ENCODE measurements around the gene ERRFI1. TPM values are rescaled to one million over a fixed set of nuclear protein-coding genes. Genes with fewer than 3 reads are reported as not detected.

Gene ERRFI1
- polyA plus RNA-seq, 4 donors, result 20.7 to 26.0 (median 23.1) TPM

DNA sequence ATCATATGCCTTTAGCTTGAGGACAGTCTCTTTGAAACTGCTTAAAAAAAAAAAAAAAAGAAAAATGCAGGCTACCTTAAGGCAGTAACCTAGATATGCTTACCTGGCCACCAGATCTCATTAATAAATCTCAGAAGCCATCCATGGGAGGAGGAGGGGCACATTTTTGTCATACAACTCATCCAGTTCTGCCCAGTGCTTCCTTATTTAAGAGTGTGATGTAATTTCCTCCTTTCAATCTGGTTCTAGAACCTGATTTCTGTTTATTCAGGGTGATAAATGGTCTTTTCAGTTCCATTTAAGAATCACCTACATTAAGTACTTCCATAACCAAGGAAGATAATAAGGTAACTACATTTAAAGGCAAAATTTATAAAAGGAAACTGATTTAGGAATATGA is 6.1 kb downstream of the ERRFI1 start:
- no peak for DNase-seq (ENCODE audit: low read depth in 4 of 4, low spot score in 3 of 4)

DNA sequence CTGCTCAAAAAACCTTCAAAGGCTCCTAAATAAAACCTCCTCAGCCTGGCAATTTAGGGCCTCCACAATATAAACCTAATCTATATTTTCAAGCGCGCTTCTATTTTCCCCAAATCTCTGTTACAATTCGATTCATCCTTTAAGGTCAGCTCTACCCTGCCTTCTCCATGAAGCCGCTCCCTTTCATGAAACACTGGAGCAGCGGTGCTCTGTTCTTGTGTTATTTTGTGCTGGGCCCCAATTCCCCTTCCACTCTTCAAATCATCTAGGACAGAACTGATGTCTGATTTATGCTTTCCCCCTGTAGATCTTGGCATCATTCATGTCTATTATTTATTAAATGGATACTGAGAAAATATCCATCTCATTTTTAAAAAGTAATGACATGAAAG is 6.9 kb downstream of the ERRFI1 start:
- no peak for DNase-seq (ENCODE audit: low read depth in 4 of 4, low spot score in 3 of 4)

DNA sequence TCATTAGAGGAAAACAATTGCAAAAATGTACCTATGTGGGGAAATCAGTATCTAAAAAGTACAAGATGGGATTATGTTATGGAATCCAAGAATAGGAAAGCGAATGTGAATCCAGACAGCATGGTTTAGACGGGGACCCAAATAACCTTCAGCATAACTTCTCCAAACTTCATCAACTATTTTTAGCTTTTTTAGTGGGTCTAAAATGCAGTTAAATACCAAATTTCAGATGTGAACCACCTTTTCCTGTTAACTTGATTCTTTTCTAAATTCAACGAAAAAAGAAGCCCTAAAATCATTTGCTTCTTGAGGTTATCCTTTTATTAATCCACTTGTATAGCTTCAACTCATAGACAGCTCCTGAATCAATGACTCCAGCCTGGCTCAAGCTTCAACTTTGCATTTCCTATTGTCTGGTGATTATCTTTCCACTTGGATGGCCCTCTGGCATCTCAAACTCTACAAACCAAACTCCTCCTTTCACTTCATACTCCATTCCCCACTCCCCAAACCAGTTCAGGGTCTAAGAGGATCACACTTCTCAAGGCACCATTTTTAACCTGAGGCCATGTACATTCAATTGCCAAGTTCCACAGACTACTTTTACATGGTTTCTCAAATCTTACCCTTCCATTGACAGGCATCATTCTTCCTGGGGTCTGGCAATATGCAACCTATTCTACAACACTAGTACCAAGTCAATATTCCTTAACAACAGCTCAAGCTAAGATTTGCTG is 7.4 kb downstream of the ERRFI1 start:
- no peak for DNase-seq (ENCODE audit: low read depth in 4 of 4, low spot score in 3 of 4)

DNA sequence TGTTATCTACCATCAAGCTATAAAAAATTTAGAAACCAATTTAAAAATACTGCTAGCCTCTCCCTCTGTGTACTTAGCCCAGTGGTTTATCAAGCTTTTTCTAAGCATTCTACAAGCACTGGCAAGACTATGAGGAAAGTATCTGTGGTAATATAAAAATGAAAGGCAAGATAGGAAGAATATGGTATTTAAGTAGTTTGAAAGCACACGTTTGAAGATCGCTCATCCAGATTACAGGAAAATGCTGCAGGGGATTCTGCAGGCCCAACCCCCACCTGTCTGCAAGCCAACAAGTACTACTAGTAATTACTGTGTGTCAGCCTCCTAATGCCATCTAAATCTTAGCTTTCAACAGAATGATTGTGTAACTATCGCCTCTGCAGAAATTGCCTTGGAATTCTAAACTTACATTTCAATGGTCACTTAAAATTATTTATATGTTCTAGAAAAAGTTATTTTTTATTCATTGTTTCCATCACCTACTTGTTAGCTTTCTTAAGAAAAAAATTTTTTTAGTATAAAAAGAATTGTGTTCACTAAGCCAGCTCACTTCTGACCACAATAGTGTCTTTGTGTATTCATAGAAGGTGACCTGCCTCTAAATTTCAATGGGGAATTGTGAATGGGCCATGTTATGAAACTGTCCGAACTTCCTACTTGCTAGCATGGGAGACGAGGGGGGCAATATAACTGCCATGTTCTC is 8.5 kb downstream of the ERRFI1 start:
- DNase-seq (ENCODE audit: low read depth in 4 of 4, low spot score in 3 of 4), result no peak

- DNase-seq (ENCODE audit: low read depth in 4 of 4, low spot score in 3 of 4), result no peak
Measured at GRCh38 chr1:8016895-8017241, 9.2 kb downstream of the ERRFI1 start.

DNA sequence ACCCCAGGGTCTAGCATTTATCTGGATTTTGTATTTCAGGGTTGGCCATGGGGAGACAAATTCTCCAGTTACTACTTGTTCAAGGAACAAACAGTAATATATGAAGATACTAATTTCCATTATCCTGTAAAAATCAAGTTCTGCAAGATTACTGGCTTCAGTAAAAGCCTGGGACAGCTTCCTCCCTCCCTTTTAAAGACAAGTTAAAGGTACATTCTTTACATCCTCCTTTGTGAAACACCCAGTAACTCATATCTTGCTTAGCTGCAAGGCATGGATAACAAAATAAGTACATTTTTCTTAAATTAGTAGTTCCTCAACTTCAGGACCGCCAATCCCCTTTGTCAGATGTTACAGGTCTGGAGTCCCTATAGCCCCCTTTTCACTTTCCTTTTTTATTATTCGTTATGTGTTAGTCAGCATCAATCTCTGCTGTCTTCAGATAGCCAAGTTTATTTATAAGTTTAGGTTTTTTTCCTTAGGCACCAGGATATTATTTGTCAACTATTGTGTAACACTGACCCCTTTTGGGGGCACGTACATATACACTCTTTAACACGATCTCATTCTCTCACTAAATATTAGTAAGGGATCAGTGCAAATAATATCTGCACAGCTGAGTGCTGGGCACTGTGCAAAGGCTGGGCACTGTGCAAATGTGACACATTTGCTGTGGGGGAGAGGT is 9.8 kb downstream of the ERRFI1 start:
- DNase-seq (ENCODE audit: low read depth in 4 of 4, low spot score in 3 of 4), result no peak

DNA sequence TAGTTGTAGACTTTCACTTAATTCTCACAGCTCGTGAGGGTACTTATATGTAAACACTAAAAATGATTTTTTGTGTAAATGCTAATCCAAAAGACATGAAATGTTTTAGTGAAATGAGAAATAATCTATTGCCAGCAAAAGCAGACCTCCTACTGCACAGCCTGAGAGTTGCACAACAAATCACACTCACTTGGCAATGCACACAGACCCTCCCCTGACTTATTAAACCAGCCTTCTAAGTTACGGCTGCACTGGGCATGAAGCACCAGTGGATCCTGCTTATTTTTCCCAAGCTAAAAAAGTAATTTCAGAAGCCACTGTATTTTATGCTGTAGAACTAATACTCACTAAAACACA is 10.3 kb downstream of the ERRFI1 start:
- no peak for DNase-seq (ENCODE audit: low read depth in 4 of 4, low spot score in 3 of 4)

- DNase-seq (ENCODE audit: low read depth in 4 of 4, low spot score in 3 of 4), result peak in 1 of 4 donors; percentile 72
Measured at GRCh38 chr1:8015036-8015808, 10.9 kb downstream of the ERRFI1 start.

GRCh38 chr1:8014381-8014988 is 11.6 kb downstream of the ERRFI1 start:
- DNase-seq (ENCODE audit: low read depth in 4 of 4, low spot score in 3 of 4), result no peak

- DNase-seq (ENCODE audit: low read depth in 4 of 4, low spot score in 3 of 4), result no peak
Measured at GRCh38 chr1:8013800-8014199, 12.3 kb downstream of the ERRFI1 start.

- DNase-seq (ENCODE audit: low read depth in 4 of 4, low spot score in 3 of 4), result no peak
Measured at GRCh38 chr1:8013399-8013798, 12.7 kb downstream of the ERRFI1 start.

DNA sequence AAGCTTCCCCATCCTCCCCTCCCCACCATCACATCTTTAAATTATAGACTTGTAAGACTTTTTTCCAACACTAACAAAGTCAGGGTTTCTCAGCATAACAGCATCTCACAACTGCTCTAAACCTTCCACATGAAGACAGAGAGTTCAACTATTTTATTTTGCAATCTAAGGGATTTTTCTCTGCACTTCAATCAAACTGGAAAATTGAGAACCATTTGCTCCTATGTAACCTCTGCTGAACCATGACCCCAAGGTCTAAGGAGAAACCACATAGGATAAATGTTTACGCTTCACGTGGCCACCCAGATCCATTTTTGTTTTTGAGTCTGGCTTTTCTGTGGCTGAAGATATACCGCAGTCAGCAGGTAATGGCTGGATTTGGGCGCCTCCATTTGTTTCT is 13.2 kb downstream of the ERRFI1 start:
- DNase-seq (ENCODE audit: low read depth in 4 of 4, low spot score in 3 of 4), result no peak

GRCh38 chr1:8011923-8012858 is 13.9 kb downstream of the ERRFI1 start:
- no peak for DNase-seq (ENCODE audit: low read depth in 4 of 4, low spot score in 3 of 4)

- DNase-seq (ENCODE audit: low read depth in 4 of 4, low spot score in 3 of 4), result no peak
Measured at GRCh38 chr1:8011016-8011415, 15.1 kb downstream of the ERRFI1 start.

GRCh38 chr1:8010080-8010664 is 15.9 kb downstream of the ERRFI1 start:
- no peak for DNase-seq (ENCODE audit: low read depth in 4 of 4, low spot score in 3 of 4)

DNA sequence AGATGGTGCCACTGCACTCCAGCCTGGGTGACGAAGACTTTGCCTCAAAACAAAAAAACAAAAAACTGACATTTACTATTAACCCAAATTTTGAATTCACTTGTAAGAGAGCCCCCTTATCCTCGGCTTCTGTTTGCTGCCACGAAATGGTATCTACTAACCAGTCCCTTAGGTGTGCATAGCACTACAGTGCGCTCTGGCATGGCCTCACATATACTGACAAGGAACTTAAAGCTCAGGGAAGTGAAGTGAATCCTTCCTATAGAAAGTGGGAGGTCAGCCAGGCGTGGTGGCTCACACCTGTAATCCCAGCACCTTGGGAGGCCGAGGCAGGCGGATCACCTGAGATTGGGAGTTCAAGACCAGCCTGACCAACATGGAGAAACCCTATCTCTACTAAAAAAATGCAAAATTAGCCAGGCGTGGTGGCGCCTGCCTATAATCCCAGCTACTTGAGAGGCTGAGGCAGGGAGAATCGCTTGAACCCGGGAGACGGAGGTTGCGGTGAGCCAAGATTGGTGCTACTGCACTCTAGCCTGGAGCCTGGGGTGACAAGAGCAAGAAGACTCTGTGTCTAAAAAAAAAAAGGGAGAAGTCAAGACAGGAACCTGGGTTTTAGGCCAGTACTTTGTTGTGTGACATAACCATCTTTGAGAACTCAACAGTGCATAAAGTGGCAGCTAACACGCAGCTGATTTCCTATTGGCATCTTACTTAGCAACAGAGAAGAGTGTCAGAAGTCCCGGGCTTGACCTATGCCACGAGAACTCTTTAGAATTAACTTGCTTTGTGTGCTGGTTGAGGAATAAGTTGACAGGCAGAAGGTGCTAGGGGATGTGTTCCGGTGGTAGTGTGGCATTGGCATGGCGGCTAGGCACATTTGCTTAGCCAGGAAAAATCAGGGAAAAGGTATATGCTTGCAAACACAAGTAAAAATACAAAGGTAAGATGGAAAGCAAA is 16.8 kb downstream of the ERRFI1 start:
- no peak for DNase-seq (ENCODE audit: low read depth in 4 of 4, low spot score in 3 of 4)

GRCh38 chr1:8006037-8006963 is 19.8 kb downstream of the ERRFI1 start:
- DNase-seq (ENCODE audit: low read depth in 4 of 4, low spot score in 3 of 4), result no peak
